H1 (cell line): ENCODE results near the gene IFT74. TPM values are rescaled to one million over a fixed set of nuclear protein-coding genes. Genes with fewer than 3 reads are reported as not detected.

Experiments
- BRCA1 ChIP-seq: IDR thresholded peaks from 2 replicates; pipeline ENCODE4 v1.6.1; 2012; ENCODE audit warnings: low read depth, low read length, improper control_type of control experiment
- CHD1 ChIP-seq: IDR thresholded peaks from 2 replicates; pipeline ENCODE4 v1.6.1; 2012; ENCODE audit warnings: low read depth, low read length, improper control_type of control experiment
- POLR2AphosphoS5 ChIP-seq: IDR thresholded peaks from 2 replicates; pipeline ENCODE4 v1.6.1; 2011; ENCODE audit warnings: low read depth, low read length
- RNF2 ChIP-seq: fragments of 200-900, 300-1000 bp; sonication (generic); IDR thresholded peaks from 2 replicates; pipeline ENCODE4 v1.7.1; 2016; ENCODE audit warnings: borderline replicate concordance, low read depth, mild to moderate bottlenecking, antibody characterized with exemption, low read length; ENCODE audit not compliant: poor library complexity, severe bottlenecking; ENCODE audit errors: missing control alignments
- YY1 ChIP-seq: IDR thresholded peaks from 2 replicates; pipeline ENCODE4 v1.6.1; 2011; ENCODE audit warnings: low read depth, mild to moderate bottlenecking, low read length
- polyA plus RNA-seq, 7 experiments: library from polyadenylated mRNA; depleted of rRNA in 3 of 7; stranded (reverse) in 5 of 7; unstranded in 2 of 7; fragments of >200 nt in 5 of 7; fragments of 200-250 nt in 2 of 7; gene quantifications; 1 replicate in 5 of 7; 2 replicates in 1 of 7; 4 replicates in 1 of 7; pipeline versions ENCODE4 v1.2.1 to v1.2.3, GENCODE V29; 2011 to 2013; ENCODE audit warnings: missing spikeins in 2 of 7, mixed read lengths in 2 of 7
- total RNA-seq: library from RNA; stranded (reverse); fragmentation: NEBNext Ultra II Directional; extraction: Animal tissue kit (Norgen Biotek cat#: 25700); gene quantifications from 2 replicates; pipeline ENCODE4 v1.2.1, GENCODE V29; 2021

Gene IFT74
- total and polyA plus RNA-seq, 2 of the 8 experiments (the other 6 are each of a cell fraction or from before 2014, with no cell fraction given): 4.4 to 17.8 TPM

DNA sequence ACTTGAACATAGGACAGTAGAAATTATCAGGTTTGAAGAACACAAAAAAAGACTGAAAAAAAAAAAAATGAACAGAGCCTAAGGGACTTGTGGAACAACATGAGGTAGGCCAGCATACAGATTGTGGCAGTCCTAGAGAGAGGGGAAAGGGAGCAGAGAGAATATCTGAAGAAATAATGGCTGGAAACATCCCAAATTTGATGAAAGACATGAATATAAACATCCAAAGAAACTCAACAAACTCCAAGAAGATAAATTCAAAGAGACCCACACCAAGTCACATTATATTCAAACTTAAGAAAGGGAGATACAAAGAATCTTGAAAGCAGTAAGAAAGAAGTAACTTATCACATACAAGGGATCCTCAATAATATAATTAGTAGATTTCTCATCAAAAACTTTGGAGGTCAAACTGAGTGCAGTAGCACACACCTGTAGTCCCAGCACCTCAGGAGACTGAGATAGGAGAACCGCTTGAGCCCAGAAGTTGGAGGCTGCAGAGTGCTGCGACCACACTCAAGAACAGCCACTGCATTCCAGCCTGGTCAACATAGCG lies 18.3 kb upstream of the IFT74 start (continued):
- TF ChIP-seq CHD1 (no peak), YY1 (no peak), RNF2 (no peak), BRCA1 (no peak), POLR2AphosphoS5 (no peak)
